ENCODE results near the gene TIMM44.

Gene TIMM44

DNA sequence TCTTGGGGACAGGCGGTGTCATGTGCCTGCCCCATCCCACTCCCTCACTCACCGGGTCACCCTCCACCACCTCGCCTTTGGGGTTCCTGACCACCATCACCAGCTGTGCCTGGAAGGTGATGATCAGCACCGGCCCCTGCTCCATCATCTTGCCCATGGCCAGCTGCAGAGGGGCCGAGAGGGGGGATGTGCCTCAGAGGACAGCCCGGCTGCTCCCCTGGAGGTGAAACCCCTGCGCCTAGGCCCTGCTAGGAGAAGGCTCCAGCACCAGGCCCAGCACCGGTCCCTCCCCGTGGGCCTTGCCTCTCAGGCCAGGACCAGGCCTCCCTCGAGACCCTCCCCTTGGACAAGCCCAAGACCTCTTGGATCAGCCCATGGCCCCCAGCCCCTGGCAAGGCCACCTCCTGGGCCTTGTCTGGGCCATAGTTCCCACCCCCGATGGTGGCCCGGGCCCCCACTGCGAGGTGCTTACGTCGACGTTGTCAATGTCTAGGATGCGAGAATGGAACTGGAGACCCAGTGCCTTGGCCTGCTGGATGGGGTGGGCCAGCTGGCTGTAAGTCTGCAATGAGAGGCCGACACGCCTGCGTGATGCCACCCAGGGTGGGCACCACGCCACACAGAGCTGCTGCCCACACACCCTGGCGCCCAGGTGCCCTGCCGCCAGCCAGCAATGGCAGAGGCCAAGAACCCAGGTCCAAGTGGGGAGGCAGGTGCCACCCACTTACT is 15.7 kb downstream of the TIMM44 start:
- no peak for TF ChIP-seq GATA2 (IDR thresholded peaks at IDR 0.05; ENCODE audit: low read depth, low read length)
- no peak for TF ChIP-seq GATA3 (IDR thresholded peaks at IDR 0.05; ENCODE audit: low read depth, low read length)

DNA sequence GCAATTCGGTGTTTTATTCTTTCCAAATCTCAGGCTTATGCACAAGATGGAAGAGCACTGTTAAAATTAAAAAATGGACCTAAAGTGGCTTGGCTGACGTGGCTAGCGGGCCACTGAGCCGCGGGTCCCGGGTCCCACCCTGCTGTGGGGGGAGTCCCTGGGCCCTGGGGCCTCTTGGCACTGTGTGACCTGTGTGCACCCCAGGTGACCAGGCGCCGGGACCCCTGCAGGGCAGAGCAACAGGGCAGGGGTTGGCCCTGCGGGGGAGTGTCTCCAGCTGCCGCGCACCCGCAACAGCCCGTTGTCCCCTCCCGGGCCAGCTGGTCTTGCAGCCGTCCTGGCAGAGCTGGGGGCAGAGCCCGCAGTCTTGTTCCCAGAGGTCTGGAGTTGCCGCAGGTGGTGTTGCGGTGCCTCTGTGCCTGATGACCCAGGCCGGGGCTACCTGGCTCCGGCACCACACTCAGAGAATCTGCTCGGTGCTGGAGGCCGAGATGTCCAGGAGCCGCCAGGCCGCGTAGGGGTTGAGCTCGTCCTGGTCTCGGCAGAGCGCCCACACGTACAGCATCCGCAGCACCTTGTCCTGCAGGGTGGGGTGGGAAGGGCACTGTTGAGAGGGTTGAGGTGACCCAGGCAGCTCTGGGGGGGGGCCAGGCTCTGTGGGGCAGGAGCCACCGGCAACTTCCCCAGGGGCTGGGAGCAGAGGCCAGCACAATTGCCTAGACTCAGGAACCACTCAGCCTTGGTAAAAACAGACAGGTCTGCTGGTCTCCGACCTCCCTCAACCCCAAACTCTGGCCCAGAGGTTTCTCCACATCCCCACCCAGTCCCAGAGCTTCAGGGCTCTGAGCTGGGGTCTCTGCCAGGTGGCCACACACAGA is 16.5 kb downstream of the TIMM44 start:
- TF ChIP-seq GATA3 (IDR thresholded peaks at IDR 0.05; ENCODE audit: low read depth, low read length) = no peak
- TF ChIP-seq GATA2 (IDR thresholded peaks at IDR 0.05; ENCODE audit: low read depth, low read length) = no peak

DNA sequence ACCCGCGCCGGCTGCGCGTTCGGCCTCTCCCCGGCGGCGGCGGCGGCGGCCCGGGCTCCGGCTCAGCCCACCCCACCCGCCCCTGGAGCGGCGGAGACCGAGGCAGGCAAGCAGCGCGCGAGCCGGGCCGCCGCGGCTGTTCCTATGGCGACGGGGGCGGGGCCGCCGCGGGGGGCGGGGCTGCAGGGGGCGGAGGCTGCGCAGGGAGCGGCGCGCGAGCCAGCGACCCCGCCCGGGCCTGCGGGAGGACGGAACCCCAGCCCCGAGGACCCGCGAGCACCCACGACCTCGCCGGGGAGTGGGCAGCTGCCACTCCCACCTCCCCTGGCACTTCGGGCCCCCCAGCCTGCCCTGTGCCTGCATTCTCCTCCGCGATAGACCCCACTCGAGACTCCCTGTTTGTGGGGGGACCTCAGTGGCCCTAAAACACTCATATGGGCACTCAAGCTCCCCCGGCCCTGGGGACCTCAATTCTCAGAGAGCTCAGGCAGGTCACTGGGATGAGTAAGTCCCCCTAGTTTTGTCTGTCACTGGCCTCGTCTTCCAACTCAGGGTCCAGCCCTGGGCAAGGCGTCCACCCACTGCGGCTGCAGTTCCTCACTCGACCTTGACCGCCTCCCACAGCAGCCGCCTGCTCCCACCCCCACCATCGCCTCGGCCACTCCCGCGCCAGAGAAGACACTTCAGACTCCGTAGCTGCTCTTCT is 17.3 kb downstream of the TIMM44 start, which contains the start of gene CTXN1:
Gene CTXN1 (minus strand): TSS at position 115 of the 706 bp plus-strand sequence. CDS start 597 bp downstream, outside the sequence.
- TF ChIP-seq GATA2 (IDR thresholded peaks at IDR 0.05; ENCODE audit: low read depth, low read length) = no peak
- no peak for TF ChIP-seq GATA3 (IDR thresholded peaks at IDR 0.05; ENCODE audit: low read depth, low read length)

DNA sequence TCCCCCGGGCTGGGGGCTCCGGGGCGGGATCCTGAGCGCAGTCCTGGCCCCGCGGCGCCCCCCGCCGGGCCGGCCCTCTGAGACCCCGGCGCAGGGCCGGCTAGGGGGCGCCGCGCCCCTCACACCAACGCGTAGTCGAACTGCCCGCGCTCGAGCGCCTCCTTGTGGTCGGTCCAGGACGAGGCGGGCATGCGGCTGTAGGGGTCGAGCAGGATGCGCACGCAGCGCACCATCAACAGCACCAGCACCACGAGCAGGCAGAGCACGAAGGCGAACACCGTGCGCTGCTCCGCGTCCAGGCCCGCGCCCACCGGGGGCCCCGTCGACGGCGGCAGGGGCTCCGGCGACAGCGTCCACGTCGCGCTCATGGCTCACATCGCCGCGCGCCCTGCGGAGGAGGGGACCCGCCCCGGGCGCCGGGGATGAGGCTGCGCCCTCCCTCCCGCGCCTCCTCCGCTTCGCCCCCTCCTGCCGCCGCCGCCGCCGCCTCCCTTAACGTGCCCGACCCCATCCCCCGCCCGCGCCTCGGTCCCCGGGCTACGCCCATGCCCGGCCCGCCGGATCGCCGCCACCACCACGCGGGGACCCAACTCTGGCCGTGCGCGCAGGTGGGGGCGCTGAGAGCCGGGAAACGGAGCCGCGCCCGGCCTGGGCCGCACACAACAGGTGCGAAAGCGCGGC is 18.2 kb downstream of the TIMM44 start:
- TF ChIP-seq GATA2 (IDR thresholded peaks at IDR 0.05; ENCODE audit: low read depth, low read length) (no peak), GATA3 (IDR thresholded peaks at IDR 0.05; ENCODE audit: low read depth, low read length) (no peak)

DNA sequence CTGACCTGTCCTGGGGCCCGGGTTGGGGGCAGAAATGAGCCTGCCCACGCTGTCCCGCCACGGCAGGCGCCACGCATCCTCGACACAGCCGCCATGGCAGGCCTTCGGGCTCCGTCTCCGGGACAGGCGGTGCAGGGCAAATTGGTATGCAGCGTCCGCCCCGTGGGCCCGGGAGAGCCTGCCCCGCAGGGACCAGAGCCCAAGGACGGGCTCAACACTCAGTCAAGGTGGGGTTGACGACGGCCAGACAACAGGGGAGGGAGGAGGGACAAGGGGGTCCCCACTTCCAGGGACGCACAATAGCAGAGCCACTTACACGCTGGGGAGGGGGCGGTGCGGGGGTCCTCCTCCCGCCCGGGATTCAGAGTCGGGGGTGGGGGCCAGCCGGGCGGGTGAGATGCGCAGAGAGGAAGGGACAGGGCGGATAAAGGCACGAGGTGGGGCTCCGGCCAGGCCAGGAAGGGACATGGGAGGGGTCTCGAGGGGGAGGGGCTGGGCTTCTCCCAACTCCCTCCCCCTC is 18.8 kb downstream of the TIMM44 start:
- TF ChIP-seq GATA2 (IDR thresholded peaks at IDR 0.05; ENCODE audit: low read depth, low read length) = no peak
- no peak for TF ChIP-seq GATA3 (IDR thresholded peaks at IDR 0.05; ENCODE audit: low read depth, low read length)

DNA sequence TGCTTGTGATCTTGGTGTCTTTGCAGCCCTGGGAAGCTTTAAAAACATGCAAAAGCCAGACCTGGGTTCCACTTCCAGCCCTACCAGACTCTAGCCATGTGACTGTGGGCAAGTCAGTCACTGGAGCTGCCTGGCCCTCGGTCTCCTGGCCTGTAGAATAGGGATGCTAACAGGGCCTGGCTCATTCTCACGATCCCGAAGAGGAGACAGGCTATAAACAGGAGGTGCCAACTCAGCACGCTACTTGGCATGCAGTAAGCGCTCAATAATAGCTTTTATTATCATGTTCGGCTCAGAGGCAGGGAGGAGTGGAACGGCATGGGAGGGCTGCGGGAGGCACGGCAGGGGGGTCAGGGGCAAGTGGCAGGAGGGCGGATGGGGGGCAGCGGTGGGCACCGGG is 19.2 kb downstream of the TIMM44 start:
- no peak for TF ChIP-seq GATA2 (IDR thresholded peaks at IDR 0.05; ENCODE audit: low read depth, low read length)
- TF ChIP-seq GATA3 (IDR thresholded peaks at IDR 0.05; ENCODE audit: low read depth, low read length) = no peak

DNA sequence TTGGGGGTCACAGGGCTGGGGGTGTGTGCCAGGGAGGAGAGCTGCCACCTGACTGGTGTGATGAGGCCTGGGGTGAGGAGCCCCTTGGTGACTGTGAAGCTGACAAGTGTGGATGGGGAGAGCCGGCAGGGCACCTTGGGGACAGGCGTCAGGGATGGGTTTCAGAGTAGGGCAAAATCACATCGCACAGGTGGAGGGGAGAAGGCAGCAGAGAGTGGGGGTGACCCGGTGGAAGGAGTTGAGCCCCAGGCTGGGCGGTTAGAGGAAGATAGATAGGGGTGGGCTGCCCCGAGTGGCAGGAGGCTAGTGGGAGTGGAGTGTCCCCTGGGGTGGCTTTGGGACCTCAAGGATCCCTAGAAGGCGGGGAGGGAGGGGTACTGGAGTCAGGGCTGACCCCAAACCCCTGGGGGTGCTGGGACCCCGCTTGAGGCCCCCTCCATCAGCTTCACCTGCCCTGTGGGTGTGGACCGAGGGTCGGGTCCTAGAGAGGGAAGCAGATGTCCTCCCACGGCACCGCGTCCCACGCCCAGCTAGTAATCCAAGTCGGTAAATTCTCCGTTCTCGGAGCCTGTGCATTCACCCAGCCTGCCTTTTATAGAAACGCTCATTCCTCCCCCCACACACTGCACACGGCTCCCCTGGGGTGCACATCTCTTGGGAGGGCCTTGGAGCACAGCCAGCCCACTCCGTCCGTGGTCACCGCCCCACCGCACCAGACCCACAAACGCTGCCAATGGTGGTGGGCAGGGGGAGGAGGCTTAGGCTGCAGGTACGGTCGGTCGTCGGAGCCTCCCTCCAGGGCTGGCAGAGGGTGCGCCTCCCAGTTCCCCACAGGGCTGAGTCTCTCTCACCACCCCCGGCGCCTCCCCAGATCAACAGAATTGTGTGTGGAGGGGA is 19.9 kb downstream of the TIMM44 start:
- TF ChIP-seq GATA3 (IDR thresholded peaks at IDR 0.05; ENCODE audit: low read depth, low read length) (no peak), GATA2 (IDR thresholded peaks at IDR 0.05; ENCODE audit: low read depth, low read length) (no peak)

DNA sequence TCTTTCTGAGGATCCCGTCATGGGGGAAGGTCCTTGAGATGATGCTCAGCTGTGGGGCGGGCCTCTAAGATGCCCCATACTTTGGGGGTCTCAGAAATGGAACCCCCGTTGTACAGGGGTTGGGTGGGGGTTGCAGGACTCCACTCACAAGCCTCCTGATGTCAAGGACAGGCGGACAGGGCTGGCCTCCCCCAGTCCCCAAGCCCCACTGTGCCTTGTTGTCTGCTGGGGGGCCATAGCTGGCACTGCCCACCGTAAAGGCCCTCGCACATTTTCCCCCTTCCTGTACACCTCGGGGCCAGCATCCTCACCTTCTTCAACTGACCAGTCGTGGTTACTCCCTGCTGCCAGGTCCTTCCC is 20.6 kb downstream of the TIMM44 start:
- TF ChIP-seq GATA2 (IDR thresholded peaks at IDR 0.05; ENCODE audit: low read depth, low read length) (no peak), GATA3 (IDR thresholded peaks at IDR 0.05; ENCODE audit: low read depth, low read length) (no peak)

DNA sequence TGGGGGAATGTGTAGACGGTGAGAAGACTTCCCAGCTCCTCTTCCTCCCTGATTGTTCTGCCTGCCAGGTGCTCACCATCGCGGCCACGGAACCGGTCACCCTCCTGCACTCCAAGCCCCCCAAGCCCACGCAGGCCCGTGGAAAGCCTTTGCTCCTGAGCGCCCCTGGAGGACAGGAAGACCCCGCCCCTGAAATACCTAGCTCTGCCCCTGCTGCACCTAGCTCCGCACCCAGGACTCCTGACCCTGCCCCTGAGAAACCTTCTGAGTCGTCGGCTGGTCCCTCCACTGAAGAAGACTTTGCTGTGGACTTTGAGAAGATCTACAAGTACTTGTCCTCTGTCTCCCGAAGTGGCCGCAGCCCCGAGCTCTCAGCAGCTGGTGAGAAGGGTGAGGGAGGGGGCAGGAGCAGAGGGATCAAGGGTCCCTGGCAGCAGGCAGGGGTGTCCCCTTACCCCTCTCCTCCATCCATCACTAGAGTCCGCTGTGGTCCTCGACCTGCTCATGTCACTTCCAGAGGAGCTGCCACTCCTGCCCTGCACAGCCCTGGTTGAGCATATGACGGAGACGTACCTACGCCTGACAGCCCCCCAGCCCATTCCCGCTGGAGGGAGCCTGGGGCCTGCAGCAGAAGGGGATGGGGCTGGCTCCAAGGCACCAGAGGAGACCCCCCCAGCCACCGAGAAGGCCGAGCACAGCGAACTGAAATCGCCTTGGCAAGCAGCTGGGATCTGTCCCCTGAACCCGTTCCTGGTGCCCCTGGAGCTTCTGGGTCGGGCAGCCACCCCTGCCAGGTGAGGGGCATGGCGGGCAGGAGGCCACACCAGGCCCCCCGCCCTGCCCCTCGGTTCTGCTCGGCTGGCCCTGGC is 21.3 kb downstream of the TIMM44 start:
- no peak for TF ChIP-seq GATA3 (IDR thresholded peaks at IDR 0.05; ENCODE audit: low read depth, low read length)
- no peak for TF ChIP-seq GATA2 (IDR thresholded peaks at IDR 0.05; ENCODE audit: low read depth, low read length)

DNA sequence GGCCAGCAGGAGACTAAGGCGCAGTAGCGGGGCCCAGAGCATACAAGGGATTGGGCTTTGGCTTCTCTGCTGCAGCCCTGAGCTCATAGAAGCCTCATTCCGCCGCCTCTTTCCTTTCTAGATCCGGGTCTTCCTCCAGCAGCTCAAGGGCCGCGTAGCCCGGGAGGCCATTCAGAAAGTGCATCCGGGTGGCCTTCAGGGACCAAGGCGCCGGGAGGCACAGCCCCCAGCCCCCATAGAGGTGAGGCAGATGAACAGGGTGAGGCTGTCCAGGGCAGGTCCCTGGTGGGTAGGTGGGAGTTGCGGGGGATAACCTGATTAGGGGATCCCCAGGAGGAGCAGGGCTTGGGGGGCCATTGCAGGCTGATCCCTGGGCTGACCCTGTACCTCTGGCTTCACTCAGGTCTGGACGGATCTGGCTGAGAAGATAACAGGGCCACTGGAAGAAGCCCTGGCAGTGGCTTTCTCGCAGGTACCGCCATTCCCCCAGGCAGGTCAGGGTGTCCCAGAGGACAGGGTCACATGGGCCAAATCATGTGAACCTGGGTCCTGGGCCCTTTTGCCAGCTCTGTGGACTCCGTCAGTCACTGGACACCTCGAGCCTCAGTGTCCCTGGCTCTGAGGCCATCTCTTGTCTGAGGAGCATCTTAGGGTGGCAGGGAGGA is 22.0 kb downstream of the TIMM44 start:
- TF ChIP-seq GATA3 (IDR thresholded peaks at IDR 0.05; ENCODE audit: low read depth, low read length) (no peak), GATA2 (IDR thresholded peaks at IDR 0.05; ENCODE audit: low read depth, low read length) (no peak)

DNA sequence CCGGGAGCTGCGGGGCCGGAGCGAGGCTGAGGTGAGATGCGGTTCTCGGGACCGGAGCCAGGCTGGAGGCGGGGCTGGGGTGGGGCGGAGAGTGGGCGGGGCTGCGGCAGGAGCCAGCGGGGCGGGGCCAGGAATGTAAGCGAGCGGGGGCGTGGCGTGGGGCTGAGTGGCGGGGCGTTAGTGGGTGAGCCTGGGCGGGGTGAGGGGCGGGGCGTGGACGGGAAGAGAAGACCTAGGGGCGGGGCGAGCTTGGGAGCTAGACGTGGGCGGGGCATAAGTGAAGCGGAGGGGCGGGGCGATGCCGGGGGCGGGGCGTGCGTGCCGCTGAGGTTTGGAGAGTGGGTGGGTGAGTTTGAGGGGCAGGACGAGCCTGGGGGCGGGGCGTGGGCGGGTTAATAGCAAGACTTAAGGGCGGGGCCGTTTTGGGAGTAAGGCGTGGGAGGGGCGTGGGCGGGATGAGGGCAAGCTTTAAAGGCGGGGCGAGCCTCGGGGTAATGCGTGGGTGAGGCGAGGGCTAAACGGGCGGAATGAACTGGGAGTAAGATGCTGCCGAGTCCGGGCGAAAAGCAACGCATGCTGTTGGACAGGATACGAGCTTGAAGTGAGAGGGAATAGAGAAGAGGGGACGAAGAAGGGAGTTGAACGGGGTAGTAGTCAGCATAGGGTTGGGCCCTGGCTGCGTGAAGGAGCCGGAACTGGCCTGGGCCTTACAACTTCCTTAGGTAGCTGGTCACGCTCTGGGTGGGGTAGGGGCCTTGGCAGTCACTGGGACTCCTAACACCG is 22.8 kb downstream of the TIMM44 start:
- TF ChIP-seq GATA3 (IDR thresholded peaks at IDR 0.05; ENCODE audit: low read depth, low read length) (no peak), GATA2 (IDR thresholded peaks at IDR 0.05; ENCODE audit: low read depth, low read length) (no peak)

All from SH-SY5Y (cell line).